Measurements from ENCODE around the gene SOX5.

GRCh38 chr12:23942841-23943240 is 6.6 kb downstream of the SOX5 start:
- TF ChIP-seq JUND (IDR thresholded peaks at IDR 0.05; ENCODE audit: low read length) (no peak), NRF1 (IDR thresholded peaks at IDR 0.05; ENCODE audit: low read depth, low read length) (no peak)
